ENCODE results near the gene SLC28A1.

The SLC28A1 gene

GRCh38 chr15:84910928-84911623, 26.6 kb downstream of the SLC28A1 start:
- no peak for DNase-seq (ENCODE audit: low read depth)

- DNase-seq (ENCODE audit: low read depth): peak; percentile 98
These were observed 27.6 kb downstream of the SLC28A1 start for GRCh38 chr15:84911879-84912660.

DNA sequence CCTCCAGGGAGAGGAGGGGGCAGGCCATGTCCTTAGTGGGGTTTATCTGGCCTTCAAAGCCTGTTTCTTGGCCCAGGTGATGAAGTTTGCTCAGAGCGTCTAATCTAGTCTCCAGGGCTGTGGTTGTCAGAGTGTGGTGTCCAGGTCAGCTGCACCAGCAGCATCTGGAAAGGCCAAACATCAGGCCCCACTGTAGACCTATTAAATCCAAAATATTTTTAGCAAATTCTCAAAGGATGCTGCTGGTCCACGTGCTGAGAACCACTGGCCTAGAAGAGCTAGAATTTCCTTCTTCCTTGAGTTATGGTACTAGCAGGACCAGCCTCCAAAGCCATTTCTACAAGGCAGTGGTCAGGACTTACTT, 28.9 kb downstream of the SLC28A1 start:
- DNase-seq (ENCODE audit: low read depth): no peak

- DNase-seq (ENCODE audit: low read depth): no peak
These were observed 29.9 kb downstream of the SLC28A1 start for GRCh38 chr15:84914351-84914750.

DNA sequence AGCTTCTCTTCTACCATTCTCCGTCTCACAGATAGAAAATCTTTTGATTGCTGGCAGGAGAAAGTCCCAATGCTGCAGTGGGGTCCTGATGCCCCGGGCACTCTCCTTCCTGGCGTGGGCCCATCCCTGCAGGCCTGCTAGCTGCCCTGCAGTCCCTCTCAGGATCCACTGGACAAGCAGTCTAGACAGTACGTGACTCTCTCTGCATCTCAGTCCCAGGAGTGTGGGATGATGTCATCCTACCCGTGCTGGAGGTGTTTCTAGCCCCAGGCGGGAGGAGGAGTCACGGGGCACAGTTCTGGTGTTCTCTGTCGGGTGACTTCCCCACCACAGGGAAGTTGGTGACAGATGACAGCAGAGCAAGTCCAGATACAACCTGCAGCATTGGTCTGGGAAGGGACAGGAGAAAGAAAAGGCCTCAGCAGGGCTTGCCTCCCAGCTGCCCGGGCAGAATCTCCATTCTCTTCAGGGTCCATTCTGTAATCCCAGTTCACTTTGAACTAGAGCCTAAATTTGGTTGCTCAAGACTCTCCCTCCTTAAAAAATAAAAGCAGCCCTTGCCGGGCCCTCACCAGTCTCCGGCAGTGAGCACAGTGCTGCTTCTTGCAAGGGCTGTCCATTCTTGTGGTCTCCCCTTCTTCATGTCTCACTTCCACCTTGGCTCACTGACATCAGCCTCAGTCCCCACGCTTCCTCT, 30.6 kb downstream of the SLC28A1 start:
- peak; percentile 89 for DNase-seq (ENCODE audit: low read depth)

GRCh38 chr15:84915606-84915958, 31.1 kb downstream of the SLC28A1 start:
- no peak for DNase-seq (ENCODE audit: low read depth)

GRCh38 chr15:84917452-84917851, 33.0 kb downstream of the SLC28A1 start:
- DNase-seq (ENCODE audit: low read depth): no peak

GRCh38 chr15:84919106-84919667, 34.7 kb downstream of the SLC28A1 start:
- DNase-seq (ENCODE audit: low read depth): no peak

DNA sequence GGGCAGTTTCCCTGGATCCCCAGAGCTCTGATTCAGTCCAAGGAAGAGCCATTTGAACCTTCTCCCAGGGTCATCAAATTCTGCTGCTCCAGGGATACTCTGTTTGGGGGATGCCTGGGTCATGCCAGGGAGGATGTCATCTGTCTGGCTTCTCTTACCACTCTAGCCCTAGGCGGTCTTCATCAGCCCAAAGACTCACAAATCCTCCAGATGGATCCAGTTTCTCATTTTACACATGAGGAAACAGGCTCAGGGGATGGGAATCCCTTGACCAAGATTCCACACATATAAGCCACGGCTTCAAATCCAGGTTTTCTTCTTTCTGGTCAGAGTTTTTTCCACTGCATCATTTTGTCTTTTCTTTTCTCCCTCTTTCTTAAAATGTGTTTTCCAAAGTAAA, 36.7 kb downstream of the SLC28A1 start:
- DNase-seq (ENCODE audit: low read depth): no peak

- DNase-seq (ENCODE audit: low read depth): no peak
These were observed 38.1 kb downstream of the SLC28A1 start for GRCh38 chr15:84922530-84922929.

DNA sequence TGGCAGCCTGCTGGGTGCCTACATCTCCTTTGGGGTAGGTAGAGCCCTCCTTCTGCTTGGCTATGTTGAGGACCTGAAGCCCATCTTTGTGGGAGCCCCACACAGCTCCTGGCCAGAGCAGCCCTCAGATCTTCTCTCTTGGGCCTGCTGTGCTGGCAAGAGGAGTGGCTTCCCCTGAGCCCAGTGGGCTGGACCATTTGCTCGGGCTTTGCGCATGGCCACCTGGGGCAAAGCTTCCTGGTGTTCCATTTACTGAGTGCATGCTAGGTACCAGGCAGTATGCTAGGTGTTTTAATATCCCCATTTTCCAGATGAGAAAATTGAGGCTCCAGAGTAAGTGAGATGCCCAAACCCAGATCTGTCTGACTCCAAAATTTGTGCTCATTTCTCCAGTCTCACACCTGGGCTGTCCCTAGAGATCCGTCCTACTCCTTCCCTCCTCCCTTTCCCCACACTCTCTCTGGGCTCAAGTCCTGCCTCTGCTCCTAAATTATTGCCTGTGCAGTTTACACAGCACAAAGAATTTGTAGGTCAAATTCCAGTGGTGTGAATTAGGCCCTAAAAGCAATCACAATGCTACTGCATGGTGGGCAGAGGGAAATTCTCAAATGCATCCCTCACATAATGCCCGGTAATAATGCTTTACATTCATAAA, 39.7 kb downstream of the SLC28A1 start:
- peak; percentile 25 for DNase-seq (ENCODE audit: low read depth)

- DNase-seq (ENCODE audit: low read depth): peak; percentile 48
These were observed 40.5 kb downstream of the SLC28A1 start for GRCh38 chr15:84924821-84925569.

GRCh38 chr15:84925906-84926305, 41.4 kb downstream of the SLC28A1 start:
- no peak for DNase-seq (ENCODE audit: low read depth)

DNA sequence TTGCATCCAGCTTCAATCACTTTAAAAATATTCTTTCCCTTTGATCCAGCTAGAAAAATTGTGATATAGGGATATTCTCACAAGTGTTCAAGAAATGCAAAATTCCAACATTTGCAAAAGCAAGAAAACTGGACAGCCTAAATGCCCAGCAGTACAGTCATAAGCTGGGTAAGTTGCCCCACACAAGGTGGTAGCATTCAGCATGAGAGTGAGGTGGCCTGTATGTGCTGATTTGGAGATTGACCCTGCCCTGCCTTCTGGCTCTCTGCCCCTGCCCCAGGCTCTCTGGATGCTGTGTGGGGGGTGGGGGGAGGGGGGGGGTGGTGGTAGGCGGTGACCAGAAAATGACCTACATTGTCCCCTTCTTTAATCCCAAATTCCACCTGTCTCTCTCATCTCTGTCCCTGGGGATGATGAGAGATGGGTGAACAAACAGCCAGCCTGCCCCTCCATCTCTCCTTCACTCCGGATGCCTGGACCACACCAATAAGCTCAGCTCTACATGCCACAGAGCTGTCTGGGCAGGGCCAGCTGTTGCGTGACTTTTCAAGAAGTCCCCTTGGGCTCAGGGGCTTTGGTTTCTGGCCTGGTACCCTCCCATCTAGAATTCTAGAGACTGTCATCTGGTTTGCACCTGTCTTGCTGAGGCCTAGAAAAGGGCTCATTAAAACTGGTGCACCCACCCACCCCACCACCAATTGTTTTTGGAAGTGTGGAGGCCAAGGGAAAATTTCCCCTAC, 42.2 kb downstream of the SLC28A1 start:
- DNase-seq (ENCODE audit: low read depth): no peak

DNA sequence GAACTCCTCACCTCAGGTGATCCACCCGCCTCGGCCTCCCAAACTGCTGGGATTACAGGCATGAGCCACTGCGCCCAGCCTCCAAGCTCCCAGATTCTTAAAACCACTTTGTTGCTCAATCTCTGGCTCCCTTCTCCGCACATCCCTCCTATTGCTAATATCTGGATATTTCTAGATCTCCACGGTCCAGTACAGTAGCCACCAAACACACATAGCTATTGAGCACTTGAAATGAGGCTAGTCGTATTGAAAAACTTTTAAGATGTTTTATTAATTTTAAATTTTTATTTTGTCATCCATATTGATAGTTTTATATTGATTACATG, 44.3 kb downstream of the SLC28A1 start:
- no peak for DNase-seq (ENCODE audit: low read depth)

DNA sequence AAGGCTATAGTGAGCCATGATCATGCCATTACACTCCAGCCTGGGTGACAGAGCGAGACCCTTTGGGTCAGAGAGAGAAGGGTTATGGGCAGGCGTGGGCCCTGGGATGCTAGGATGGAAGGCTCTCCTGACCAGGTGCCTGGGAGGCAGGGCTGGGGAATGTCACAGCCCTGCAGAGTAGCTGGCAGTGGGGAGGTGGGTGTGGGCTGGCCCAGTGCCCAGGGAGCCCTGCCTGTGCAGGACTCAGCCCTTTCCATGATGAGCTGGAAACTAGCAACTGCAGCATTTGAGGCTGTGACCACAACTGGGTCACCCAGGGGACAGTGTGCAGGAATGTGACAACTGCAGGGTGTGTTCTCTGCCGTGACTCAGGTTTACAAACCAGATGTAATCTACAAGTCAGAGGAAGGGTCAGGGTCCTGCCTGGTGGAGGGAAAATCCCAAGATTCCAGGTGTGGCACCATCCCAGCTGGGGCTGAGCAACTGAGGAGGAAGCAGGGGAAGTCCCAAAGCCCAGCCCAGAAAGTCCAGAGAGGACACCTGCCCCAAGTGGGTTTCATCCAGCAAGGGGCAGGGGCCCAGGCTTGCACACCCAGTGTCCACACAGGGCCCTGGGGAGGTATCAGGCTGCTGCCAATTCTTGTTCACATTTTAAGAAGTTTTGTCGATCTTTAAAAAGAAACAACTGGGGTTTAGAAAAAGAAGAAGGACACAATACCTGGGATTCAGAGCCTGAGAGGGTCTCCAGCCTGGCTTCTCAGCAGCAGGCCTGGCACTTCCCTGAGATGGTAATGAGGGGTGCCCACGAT, 45.5 kb downstream of the SLC28A1 start:
- peak; percentile 67 for DNase-seq (ENCODE audit: low read depth)

DNA sequence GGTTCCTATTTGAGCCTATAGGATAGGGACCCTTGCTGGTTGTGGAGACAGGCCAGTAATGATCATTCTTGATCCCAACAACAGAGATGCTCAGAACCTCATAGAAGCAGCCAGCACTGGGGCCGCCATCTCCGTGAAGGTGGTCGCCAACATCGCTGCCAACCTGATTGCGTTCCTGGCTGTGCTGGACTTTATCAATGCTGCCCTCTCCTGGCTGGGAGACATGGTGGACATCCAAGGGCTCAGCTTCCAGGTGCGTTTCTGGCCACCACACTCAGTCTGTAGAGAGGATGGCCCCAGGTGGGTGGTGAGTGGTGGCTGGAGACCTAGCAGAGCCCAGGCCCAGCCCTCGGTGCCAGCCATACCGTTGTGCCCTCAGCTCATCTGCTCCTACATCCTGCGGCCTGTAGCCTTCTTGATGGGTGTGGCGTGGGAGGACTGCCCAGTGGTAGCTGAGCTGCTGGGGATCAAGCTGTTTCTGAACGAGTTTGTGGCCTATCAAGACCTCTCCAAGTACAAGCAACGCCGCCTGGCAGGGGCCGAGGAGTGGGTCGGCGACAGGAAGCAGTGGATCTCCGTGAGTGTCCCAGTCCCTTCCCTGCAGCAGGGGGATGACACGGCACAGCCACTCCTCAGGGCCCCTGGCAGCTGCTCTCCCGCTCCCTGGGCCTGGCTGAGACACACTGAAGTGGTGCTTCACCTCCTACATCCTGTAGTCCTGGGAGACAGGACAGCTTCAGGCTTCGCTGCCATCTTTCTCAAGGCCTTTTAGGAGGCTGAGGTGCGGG, 50.7 kb downstream of the SLC28A1 start:
- DNase-seq (ENCODE audit: low read depth): no peak

DNA sequence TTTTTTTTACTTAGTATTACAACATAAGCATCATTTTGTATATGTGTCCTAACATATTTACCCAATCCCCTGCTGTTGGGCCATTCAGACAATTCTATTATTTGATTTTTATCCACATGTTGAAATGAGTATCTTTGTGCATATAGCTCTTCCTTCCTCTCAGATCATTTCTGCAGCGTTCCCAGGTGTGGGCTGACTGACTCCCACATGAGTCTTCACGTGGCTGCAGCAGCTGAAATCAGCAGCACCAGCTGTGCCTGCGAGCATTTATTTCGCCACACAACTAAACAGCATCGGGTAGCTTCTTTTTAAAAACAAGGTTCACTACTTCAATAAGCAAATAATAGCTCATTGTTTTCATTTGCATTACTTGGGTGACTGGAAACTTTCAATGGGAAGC, 52.7 kb downstream of the SLC28A1 start:
- DNase-seq (ENCODE audit: low read depth): no peak

DNA sequence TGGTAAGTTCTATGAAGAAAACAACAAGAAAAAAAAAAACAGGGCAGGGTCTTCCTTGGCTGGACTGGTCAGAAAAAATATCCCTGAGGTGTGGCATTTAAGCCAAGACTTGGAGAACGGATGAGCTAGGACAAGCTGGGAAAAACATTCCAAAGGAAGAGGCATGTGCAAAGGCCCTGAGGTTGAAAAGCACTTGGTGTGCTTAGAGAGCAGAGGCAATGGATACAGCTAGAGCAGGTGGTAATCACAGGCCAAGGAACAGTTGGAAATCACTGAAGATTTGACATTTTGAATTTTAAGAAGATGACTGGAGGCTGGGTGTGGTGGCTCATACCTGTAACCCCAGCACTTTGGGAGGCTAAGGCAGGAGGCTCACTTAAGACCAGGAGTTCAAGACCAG, 54.3 kb downstream of the SLC28A1 start:
- DNase-seq (ENCODE audit: low read depth): no peak
